HT-29 (cell line): ENCODE data around the gene STAMBP. TPM values are rescaled to one million over a fixed set of nuclear protein-coding genes. Genes with fewer than 3 reads are reported as not detected.
"Not testable (repeated sequence)": the region's sequence is repeated elsewhere in the genome, so short reads cannot be mapped to it uniquely, and the experiment has no call there.

ENCODE experiments used
- DNase-seq: peaks from one replicate; pipeline ENCODE4 v3.0.0-alpha.2; 2015; ENCODE audit warnings: low spot score
- total RNA-seq: library from RNA; depleted of rRNA; stranded (reverse); fragments of >200 nt; shearing (Covaris generic); gene quantifications from 2 replicates; pipeline ENCODE4 v1.2.3, GENCODE V29; 2014

The STAMBP gene
- total RNA-seq, 1 experiment from 2014 or later: 20.9 TPM

DNA sequence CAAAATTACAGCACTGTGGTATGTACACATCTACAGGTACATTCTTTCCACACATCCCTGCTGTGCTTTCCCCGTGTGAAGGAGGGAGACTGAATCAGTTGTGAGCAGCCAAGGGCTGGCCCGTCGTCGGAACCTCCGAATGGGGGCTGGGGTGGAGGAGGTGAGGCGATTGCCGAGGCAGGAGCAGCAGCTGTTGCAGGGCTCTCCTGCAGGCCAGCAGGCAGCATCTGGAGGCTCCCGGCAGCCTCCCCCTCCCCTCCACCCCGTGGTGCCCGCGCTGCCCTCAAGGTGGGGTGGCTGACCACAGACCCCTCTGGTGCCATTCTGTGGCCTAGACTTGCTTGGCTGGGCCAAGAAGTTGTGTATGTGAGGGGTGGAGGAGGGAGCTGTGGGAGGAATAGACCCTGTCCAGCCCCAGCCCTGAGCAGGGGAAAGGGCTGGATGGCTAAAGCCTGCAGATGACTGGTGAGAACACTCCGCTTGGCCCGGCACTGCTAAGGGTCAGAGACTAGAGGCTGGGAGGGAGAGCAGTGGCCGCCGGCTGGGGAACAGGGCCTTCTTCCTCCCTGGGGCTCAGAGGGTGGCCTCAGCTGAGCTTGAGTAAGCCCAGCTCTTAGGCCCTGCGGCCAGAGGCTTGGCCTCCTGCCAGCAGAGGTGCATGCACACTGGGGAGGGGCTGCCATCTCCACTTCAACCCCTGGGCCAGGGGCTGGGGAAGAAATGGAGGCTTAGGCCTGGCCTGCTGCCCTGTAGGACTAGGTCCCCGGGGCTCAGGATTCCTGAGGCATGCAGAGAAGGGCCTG is 7.6 kb downstream of the STAMBP start:
- no peak for DNase-seq

DNA sequence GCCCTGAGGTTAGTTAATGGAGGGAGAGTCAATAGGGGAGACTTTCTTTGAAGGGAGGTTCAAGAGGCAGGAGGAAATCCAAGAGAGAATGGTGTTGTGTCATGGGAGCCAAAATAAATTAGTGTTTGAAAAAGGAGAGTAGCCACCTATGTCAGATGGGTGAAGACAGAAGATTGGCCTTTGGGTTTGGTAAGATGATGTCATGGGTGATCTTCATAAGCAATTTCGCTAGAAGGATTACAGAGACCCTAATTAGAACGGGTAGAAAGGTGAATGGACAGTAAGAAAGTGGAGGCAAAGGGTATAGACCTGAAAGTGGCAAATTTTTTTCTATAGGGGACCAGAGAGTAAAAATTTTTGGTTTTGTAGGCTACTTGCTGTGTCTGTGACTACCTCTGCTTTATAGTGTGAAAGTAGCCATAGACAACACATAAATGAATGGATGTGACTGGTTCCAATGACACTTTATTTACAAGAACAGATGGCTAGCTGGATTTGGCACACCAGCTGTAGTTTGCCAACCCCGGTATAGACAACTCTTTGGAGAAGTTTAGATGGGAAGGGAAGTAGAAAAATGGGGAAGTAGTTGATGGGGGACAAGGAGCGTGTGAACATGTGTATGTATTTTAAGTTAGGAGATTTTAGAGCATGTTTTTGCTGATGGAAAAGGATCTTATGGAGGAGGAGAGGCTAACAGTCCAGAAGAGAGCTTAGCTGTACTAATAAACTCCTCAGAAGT is 9.3 kb downstream of the STAMBP start:
- DNase-seq: no peak

DNA sequence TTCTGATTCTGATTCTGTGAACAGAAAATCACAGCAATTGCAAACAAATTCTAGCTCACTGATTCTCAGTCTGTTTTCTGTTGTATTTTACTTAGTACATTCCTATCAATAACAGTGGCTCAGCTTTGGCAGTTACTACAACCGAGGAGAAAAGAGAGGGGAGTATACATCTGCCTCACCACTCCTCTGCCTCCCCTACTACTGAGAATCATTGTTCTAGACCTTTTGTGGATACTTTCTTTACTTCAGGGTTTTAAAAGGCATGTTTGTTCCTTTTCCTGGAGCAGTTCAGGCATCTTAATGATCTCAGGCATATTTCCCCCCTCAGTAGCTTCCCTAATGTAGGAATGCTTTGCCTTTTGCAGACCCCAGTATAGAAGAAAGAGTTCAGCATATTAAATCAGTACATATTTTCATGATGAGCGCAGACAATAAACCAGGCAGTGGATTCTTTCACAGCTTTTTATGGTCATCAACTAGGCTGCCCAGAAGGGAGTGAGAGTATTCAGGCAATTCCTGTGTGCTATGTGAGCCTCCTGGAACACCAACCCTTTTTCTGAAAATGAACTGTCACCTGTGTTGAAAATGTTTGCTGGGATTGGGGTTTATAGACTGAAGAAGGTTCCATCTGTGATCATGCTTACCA is 10.3 kb downstream of the STAMBP start:
- DNase-seq: no peak

- DNase-seq: no peak
These were observed 11.1 kb downstream of the STAMBP start for GRCh38 chr2:73839653-73840411.

- peak; percentile 66 for DNase-seq
These were observed 13.4 kb downstream of the STAMBP start for GRCh38 chr2:73841912-73842738.

DNA sequence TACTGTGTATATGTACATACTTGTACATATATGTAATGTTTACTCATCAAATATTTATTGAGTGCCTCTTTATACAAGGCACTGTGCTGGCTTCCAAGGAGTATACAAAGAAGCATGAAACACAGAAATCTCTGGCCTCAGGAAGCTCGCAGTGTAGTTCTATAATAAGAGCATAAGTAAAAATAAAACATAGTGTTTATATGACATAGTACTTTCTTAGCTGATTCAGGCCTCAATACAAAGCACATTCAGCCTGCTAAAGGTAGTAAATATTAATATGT is 13.9 kb downstream of the STAMBP start:
- DNase-seq: no peak

DNA sequence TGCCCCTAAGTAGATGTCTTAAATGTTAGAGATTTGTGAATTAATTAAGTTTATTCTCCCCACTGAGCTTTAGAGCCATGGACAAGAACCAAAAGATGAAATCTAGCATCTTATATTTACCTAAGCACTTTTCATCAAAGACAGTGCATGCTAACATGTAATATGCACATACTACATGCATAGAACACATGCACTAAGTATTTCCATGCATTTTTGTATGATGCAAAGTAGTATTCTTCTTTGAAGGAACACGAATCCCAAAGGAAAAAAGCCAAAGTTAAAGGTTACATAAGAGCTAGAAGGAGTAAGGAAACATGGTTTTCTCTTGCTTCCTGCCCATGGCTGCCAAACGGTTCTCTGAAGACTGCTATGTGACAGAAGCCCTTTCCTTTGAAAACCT is 15.3 kb downstream of the STAMBP start:
- no peak for DNase-seq

GRCh38 chr2:73850009-73850408 is 21.2 kb downstream of the STAMBP start:
- no peak for DNase-seq

DNA sequence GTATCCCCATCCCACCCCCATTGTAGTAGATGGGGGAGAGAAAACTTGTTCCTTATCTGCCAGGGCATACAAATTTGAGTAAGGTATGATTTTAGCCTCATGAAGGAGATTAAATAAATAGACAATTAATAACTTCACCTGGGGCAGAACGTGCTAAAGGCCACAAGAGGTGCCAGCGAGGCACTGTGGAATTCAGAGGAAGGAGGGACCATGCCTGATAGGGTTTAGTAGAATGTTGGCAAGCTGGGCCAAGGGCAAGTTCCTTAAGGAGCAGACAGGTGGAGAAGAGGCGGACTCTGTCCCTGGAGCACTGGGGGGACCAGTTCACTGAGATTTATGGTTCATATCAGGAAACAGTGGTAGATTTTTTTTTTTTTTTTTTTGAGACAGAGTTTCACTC is 22.5 kb downstream of the STAMBP start:
- DNase-seq: peak; percentile 61

DNA sequence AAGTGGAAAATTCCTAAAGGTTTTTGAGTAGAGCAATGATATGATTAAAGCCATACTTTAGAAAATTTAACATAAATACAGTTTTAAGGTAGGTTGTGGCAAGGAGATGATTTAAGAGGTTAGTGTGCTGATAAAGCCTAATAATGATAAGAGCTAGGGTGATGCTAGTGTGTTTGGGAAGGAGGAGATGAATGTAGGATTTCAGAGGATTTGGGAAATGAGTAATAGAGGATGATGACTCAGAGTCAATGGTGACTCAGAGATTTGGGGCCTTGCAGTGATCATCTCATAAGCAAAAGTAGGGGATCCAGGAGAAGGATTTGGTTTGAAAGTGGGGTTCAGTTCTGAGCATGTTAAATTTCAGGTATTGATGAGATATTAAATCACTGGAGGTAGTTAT is 23.3 kb downstream of the STAMBP start:
- DNase-seq: no peak

DNA sequence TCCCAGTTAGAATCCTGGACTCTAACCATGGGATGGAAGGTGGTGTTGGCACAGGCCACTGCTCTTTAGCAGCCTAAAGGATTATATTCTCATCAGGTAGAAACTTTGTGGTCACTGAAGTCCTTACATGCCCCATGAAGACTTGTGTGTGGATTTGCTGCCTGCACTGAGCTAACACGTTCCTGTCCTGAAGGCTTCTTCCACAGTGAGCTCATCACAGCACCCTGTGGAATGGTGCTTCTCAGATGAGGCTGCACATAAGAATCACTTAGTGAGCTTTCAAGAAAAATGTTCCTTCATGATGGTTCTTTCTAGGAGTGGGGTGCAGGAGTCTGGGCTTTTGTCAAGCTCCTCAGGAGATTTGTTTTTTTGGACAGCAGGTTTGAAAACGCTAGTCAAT is 26.8 kb downstream of the STAMBP start:
- no peak for DNase-seq

GRCh38 chr2:73856214-73856613 is 27.5 kb downstream of the STAMBP start:
- DNase-seq: no peak

- peak; percentile 7 for DNase-seq
These were observed 31.2 kb downstream of the STAMBP start for GRCh38 chr2:73859721-73860586.

GRCh38 chr2:73862987-73863386 is 34.2 kb downstream of the STAMBP start:
- DNase-seq: peak; percentile 44

DNA sequence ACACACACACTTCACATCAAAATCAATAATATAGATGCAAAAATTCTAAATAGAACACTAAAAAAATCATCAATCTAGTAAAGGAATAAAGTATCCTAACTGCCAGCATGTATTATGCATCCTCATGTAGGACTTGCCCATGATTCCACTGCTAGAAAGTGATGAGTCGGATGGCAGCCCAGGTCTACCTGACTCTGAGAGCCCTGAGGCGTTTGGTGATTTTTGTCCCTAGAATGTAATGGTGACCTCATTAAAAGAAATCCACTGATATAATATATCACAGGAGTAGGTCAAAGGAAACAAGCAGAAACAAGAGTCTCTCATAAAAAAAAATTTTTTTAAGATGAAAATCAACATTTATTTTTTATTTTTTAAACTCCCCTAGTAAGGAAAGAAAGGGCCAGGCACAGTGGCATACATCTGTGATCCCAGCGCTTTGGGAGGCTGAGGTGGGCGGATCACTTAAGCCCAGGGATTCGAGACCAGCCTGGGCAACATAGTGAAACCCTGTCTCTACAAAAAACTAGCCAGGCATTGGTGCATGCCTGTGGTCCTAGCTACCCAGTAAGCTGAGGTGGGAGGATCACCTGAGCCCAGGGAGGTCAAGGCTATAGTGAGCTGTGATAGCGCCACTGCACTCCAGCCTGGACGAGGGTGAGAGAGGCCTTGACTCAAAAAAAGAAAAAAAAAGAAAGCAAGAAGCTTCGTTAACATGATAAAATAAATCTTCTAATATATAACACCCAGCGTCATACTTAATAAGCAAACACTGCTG is 39.6 kb downstream of the STAMBP start:
- DNase-seq: no peak

DNA sequence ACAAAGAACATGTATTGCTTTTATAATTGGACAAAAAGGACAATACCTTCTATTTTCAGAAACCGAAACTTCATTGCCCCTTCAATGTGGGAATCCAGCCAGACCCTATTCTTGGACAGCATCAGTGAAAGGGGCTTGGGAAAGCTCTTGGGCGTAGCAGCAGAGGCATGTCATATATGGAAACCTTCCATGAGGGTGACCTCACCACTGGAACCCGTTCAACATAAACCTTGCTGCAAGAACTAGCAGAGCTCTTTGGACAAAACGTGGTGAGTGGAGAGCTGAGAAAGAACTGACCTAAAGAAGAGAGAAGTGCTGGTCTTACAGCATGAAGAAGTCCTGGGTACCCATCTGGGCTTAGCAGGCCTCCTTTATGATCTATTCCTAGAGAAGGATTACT is 41.3 kb downstream of the STAMBP start:
- no peak for DNase-seq

DNA sequence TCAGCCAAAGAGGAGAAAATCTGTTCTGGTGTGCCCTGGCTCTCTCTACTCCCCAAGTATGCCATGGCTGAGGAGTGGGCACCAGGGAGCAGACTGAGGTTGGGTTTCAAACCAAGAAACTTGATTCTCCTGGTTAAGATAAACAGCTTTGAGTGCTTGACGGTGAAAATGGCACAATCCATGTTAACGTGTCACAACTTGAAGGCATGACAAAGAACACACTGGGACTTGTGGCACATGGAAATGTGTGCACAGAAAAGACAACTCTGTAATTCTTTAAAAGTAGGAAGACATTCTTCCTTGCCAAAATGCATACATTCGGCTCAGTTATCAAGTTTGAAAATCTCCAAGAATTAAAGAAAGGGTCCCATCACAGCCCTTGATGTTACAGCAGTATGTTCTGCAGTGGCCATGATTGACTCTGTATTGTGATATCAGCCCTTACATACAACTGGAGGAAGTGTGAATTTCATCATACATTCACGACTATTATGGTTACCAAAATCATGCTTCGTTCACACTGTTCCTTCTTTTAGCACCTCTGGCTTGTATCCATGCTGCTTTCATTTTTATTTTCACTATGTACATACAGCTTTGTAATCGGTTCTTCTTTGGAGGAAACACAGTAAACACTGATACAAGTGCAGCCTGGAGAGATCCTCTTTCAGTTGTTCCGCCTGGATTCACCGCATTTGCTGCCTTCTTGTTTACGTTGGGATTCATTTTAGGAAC is 48.5 kb downstream of the STAMBP start:
- DNase-seq: no peak

DNA sequence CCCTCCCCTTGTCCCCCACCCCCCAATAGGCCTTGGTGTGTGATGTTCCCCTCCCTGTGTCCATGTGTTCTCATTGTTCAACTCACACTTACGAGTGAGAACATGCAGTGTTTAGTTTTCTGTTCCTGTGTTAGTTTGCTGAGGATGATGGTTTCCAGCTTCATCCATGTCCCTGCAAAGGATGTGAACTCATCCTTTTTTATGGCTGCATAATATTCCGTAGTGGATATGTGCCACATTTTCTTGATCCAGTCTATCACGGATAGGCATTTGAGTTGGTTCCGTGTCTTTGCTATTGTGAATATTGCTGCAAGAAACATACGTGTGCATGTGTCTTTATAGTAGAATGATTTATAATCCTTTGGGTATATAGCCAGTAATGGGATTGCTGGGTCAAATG is 49.2 kb downstream of the STAMBP start:
- DNase-seq: not testable (repeated sequence)

DNA sequence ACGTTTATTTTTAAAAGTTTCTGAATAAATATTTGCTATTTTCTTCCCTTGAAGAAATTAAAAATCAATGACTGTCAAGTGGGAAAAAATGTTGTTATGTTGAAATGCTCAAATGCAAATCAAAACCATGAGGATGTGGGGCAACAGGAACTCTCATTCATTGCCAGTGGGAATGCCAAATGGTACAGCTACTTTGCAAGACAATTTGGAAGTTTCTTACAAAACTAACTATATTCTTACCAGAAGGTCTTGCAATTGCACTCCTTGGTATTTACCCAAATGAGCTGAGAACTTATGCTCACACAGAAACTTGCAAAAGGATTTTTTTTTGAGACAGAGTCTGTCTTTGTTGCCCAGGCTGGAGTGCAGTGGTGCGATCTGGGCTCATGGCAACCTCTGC is 56.6 kb downstream of the STAMBP start:
- DNase-seq: no peak
